ENCODE measurements around the gene DAAM1. TPM values are rescaled to one million over a fixed set of nuclear protein-coding genes. Genes with fewer than 3 reads are reported as not detected.

The DAAM1 gene
- polyA plus RNA-seq, 1 of the 3 experiments (the other 2 are of a cell fraction): 5.1 TPM

GRCh38 chr14:59295951-59296350 lies 107.5 kb downstream of the DAAM1 start:
- peaks cover 8 to 18% of the 10 kb centered on the region in 2 experiments for H3K36me3 ChIP-seq (replicated peaks in 1 of 2; ENCODE audit: control insufficient read depth in 1 of 2, insufficient read depth in 2 of 2, low read length in 1 of 2)
- ChIA-PET CTCF (interaction anchor here (0.7 kb wide), 1 partner anchor 23 kb away, joined by 3 read pairs; no protein-coding TSS in a partner anchor), POLR2A (no interaction called here)
- H3K4me3 ChIP-seq (ENCODE audit: low read depth in 2 of 2, low read length in 1 of 2): no peak overlapping the region
- no peak overlapping the region for H3K27ac ChIP-seq (ENCODE audit: low read depth in 2 of 2, low read length in 1 of 2)
- no peaks in the 10 kb centered on the region for H3K9me2 ChIP-seq
- no peaks in the 10 kb centered on the region for H3K79me2 ChIP-seq (ENCODE audit: insufficient read depth)
- peaks cover 16 to 21% of the 10 kb centered on the region in 2 experiments for H3K4me1 ChIP-seq (ENCODE audit: control insufficient read depth in 1 of 2, insufficient read depth in 2 of 2, low read depth in 1 of 2, low read length in 1 of 2)
- H3K4me2 ChIP-seq: no peak overlapping the region
- no peaks in the 10 kb centered on the region for H3K27me3 ChIP-seq (ENCODE audit: insufficient read depth)
- H4K20me1 ChIP-seq (ENCODE audit: insufficient read depth): no peaks in the 10 kb centered on the region
- no peak overlapping the region for H2AFZ ChIP-seq (ENCODE audit: low read depth)
- H3K9me3 ChIP-seq: no peaks in the 10 kb centered on the region
- peaks cover 7% of the 10 kb centered on the region for H3F3A ChIP-seq (replicated peaks; ENCODE audit: insufficient read depth)
- TF ChIP-seq FOXM1 (IDR thresholded peaks at IDR 0.05; ENCODE audit: low read depth) (no peak), GATA2 (CRISPR knock-in tag; IDR thresholded peaks at IDR 0.05) (0 out of 2 replicates have a peak, but pooled peaks have one; percentile 19)
- no peak overlapping the region for H3K9ac ChIP-seq
- DNase-seq: no peak

DNA sequence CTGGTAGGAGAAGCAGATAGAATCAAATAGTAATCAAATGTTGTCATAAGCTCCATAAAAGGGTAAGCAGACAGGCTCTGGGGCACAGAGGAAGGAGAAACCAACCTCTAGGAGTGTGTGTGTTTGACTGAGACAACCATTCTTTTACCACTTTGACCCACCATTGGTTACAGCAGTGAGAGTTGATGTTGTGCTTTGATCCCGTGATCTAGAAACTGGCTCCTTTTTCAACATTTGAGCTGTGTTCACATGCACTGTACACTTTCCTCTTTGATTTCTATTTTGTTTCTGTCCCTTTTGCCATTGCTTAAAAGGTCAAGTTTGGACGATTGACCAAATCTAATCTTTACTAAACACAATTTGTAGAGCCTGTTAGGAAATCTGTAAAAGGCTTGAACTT lies 108.0 kb downstream of the DAAM1 start:
- Histone ChIP-seq H4K20me1 (ENCODE audit: insufficient read depth) (no peaks in the 10 kb centered on the region), H3K27ac (ENCODE audit: low read depth in 2 of 2, low read length in 1 of 2) (no peak overlapping the region), H3K9me2 (no peaks in the 10 kb centered on the region), H3K4me3 (ENCODE audit: low read depth in 2 of 2, low read length in 1 of 2) (no peak overlapping the region), H3K27me3 (ENCODE audit: insufficient read depth) (no peaks in the 10 kb centered on the region), H3K36me3 (replicated peaks in 1 of 2; ENCODE audit: control insufficient read depth in 1 of 2, insufficient read depth in 2 of 2, low read length in 1 of 2) (peaks cover 8 to 13% of the 10 kb centered on the region in 2 experiments), H3K79me2 (ENCODE audit: insufficient read depth) (no peaks in the 10 kb centered on the region), H3K4me2 (no peak overlapping the region), H3K9ac (no peak overlapping the region), H3K9me3 (no peaks in the 10 kb centered on the region), H3F3A (replicated peaks; ENCODE audit: insufficient read depth) (peaks cover 7% of the 10 kb centered on the region), H3K4me1 (ENCODE audit: control insufficient read depth in 1 of 2, insufficient read depth in 2 of 2, low read depth in 1 of 2, low read length in 1 of 2) (peaks cover 16 to 21% of the 10 kb centered on the region in 2 experiments), H2AFZ (ENCODE audit: low read depth) (no peak overlapping the region)
- ChIA-PET CTCF (interaction anchor here (0.6 to 0.7 kb wide), 2 partner anchors 23 to 189 kb away, joined by 3 read pairs; no protein-coding TSS in a partner anchor), POLR2A (no interaction called here)
- DNase-seq: no peak
- TF ChIP-seq GABPA (IDR thresholded peaks at IDR 0.05; ENCODE audit: low read depth) (no peak), NRF1 (IDR thresholded peaks at IDR 0.05; ENCODE audit: low read depth, low read length) (no peak), MEF2A (IDR thresholded peaks at IDR 0.05; ENCODE audit: borderline replicate concordance, low read depth) (no peak), RAD21 (IDR thresholded peaks at IDR 0.05; ENCODE audit: low read length) (no peak), YY1 (IDR thresholded peaks at IDR 0.05; ENCODE audit: low read depth) (no peak), FOXM1 (IDR thresholded peaks at IDR 0.05; ENCODE audit: low read depth) (no peak), EP300 (IDR thresholded peaks at IDR 0.05; ENCODE audit: borderline replicate concordance in 1 of 2, low read depth in 1 of 2, low read length in 1 of 2) (no peak), ELF1 (IDR thresholded peaks at IDR 0.05) (no peak), RXRA (IDR thresholded peaks at IDR 0.05; ENCODE audit: borderline replicate concordance, low read depth) (no peak), MAX (IDR thresholded peaks at IDR 0.05; ENCODE audit: low read depth) (no peak), RCOR1 (IDR thresholded peaks at IDR 0.05; ENCODE audit: low read length) (no peak), TAF1 (IDR thresholded peaks at IDR 0.05; ENCODE audit: borderline replicate concordance, low read depth, low read length) (no peak), CHD2 (IDR thresholded peaks at IDR 0.05; ENCODE audit: low read length, partially characterized antibody) (no peak), TEAD4 (IDR thresholded peaks at IDR 0.05; ENCODE audit: borderline replicate concordance, insufficient read depth) (no peak)
- TF ChIP-seq, protein P1, sequence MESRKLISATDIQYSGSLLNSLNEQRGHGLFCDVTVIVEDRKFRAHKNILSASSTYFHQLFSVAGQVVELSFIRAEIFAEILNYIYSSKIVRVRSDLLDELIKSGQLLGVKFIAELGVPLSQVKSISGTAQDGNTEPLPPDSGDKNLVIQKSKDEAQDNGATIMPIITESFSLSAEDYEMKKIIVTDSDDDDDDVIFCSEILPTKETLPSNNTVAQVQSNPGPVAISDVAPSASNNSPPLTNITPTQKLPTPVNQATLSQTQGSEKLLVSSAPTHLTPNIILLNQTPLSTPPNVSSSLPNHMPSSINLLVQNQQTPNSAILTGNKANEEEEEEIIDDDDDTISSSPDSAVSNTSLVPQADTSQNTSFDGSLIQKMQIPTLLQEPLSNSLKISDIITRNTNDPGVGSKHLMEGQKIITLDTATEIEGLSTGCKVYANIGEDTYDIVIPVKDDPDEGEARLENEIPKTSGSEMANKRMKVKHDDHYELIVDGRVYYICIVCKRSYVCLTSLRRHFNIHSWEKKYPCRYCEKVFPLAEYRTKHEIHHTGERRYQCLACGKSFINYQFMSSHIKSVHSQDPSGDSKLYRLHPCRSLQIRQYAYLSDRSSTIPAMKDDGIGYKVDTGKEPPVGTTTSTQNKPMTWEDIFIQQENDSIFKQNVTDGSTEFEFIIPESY (IDR thresholded peaks at IDR 0.05; ENCODE audit: borderline replicate concordance, low read depth): no peak
- WGBS (ENCODE audit: low lambda C conversion rate): 88% methylated on average over 2 of the region's 2 CpGs
